ENCODE measurements around the gene TGFB3. TPM values are rescaled to one million over a fixed set of nuclear protein-coding genes. Genes with fewer than 3 reads are reported as not detected.

TGFB3 gene
- total RNA-seq, 1 experiment from 2014 or later, result 1.6 TPM

GRCh38 chr14:75991753-75992152 is 10.0 kb upstream of the TGFB3 start:
- no peak overlapping the region for H3K4me3 ChIP-seq (replicated peaks in 1 of 2; ENCODE audit: low read depth in 1 of 2, low read length in 2 of 2)
- 0 out of 4 replicates have a peak, but pooled peaks cover 0 to under 1% of the 10 kb centered on the region in 2 experiments for H3K4me1 ChIP-seq (ENCODE audit: control insufficient read depth in 1 of 2, insufficient read depth in 2 of 2, low read length in 2 of 2)
- peaks cover 0 to 16% of the 10 kb centered on the region in 2 experiments; a peak in 2 of 4 replicates for H3K36me3 ChIP-seq (ENCODE audit: control insufficient read depth in 1 of 2, insufficient read depth in 2 of 2, low read length in 2 of 2)
- ChIA-PET RAD21 (ENCODE audit: low non-redundant PET in 1 of 2, low total read pairs in 2 of 2, uncharacterized antibody in 2 of 2, unreplicated experiment in 2 of 2) (no interaction called here), POLR2A (no interaction called here), CTCF (no interaction called here)
- H2AFZ ChIP-seq (ENCODE audit: low read depth, low read length, poor library complexity, severe bottlenecking), result no peak overlapping the region
- no peaks in the 10 kb centered on the region for H3K9me2 ChIP-seq (ENCODE audit: insufficient read depth)
- H4K20me1 ChIP-seq (ENCODE audit: insufficient read depth), result no peaks in the 10 kb centered on the region
- ATAC-seq (no peak), DNase-seq (ENCODE audit: low read depth, low spot score) (no peak)
- intact Hi-C loops (cut with micrococcal nuclease), result no loop called here
- H3K9me3 ChIP-seq (ENCODE audit: control insufficient read depth in 1 of 2, insufficient read depth in 1 of 2, low read depth in 1 of 2, low read length in 2 of 2), result no peaks in the 10 kb centered on the region
- no peaks in the 10 kb centered on the region for H3K27me3 ChIP-seq (ENCODE audit: insufficient read depth, low read length)
- no peaks in the 10 kb centered on the region for H3K79me2 ChIP-seq (ENCODE audit: insufficient read depth, low read length)
- no TSS peak for BruUV-seq (replicated peaks)
- TF ChIP-seq POLR2AphosphoS5 (IDR thresholded peaks at IDR 0.05; ENCODE audit: low read depth, low read length) (no peak), RAD21 (IDR thresholded peaks at IDR 0.05; ENCODE audit: low read depth) (no peak)
- no peak overlapping the region for H3K9ac ChIP-seq (ENCODE audit: low read length)
- no peak overlapping the region for H3K27ac ChIP-seq (ENCODE audit: low read depth, low read length)
- H3K4me2 ChIP-seq (ENCODE audit: low read length), result no peak overlapping the region

GRCh38 chr14:75990297-75990696 is 8.5 kb upstream of the TGFB3 start:
- H3K9ac ChIP-seq (ENCODE audit: low read length), result no peak overlapping the region
- no peak overlapping the region for H3K4me3 ChIP-seq (replicated peaks in 1 of 2; ENCODE audit: low read depth in 1 of 2, low read length in 2 of 2)
- H3K4me1 ChIP-seq (ENCODE audit: control insufficient read depth in 1 of 2, insufficient read depth in 2 of 2, low read length in 2 of 2), result peaks cover 1 to 8% of the 10 kb centered on the region in 2 experiments; a peak in 1 of 4 replicates
- intact Hi-C loops (cut with micrococcal nuclease), result no loop called here
- H3K36me3 ChIP-seq (ENCODE audit: control insufficient read depth in 1 of 2, insufficient read depth in 2 of 2, low read length in 2 of 2), result peaks cover 0 to 9% of the 10 kb centered on the region in 2 experiments; a peak in 2 of 4 replicates
- H4K20me1 ChIP-seq (ENCODE audit: insufficient read depth), result no peaks in the 10 kb centered on the region
- ChIA-PET RAD21 (ENCODE audit: low non-redundant PET in 1 of 2, low total read pairs in 2 of 2, uncharacterized antibody in 2 of 2, unreplicated experiment in 2 of 2) (no interaction called here), CTCF (no interaction called here), POLR2A (no interaction called here)
- no peak overlapping the region for H3K4me2 ChIP-seq (ENCODE audit: low read length)
- H2AFZ ChIP-seq (ENCODE audit: low read depth, low read length, poor library complexity, severe bottlenecking), result no peak overlapping the region
- H3K9me2 ChIP-seq (ENCODE audit: insufficient read depth), result no peaks in the 10 kb centered on the region
- H3K79me2 ChIP-seq (ENCODE audit: insufficient read depth, low read length), result 0 out of 2 replicates have a peak, but pooled peaks cover 2% of the 10 kb centered on the region
- no peak for TF ChIP-seq ZBTB33 (IDR thresholded peaks at IDR 0.05; ENCODE audit: extremely low read depth, insufficient replicate concordance, low read length)
- no peak for TF ChIP-seq CTCF (IDR thresholded peaks at IDR 0.05 in 2 of 3, conservative IDR thresholded peaks at IDR 0.05 in 1 of 3; ENCODE audit: borderline replicate concordance in 1 of 3, insufficient read depth in 1 of 3, low read depth in 2 of 3, low read length in 2 of 3)
- no peak for TF ChIP-seq EZH2 (IDR thresholded peaks at IDR 0.05)
- TF ChIP-seq POLR2AphosphoS5 (IDR thresholded peaks at IDR 0.05; ENCODE audit: low read depth, low read length), result no peak
- no peak for TF ChIP-seq YY1 (IDR thresholded peaks at IDR 0.05; ENCODE audit: extremely low read depth, insufficient replicate concordance, low read depth, low read length)
- no peak for TF ChIP-seq EZH2phosphoT487 (IDR thresholded peaks at IDR 0.05; ENCODE audit: borderline replicate concordance)
- no peak for TF ChIP-seq REST (IDR thresholded peaks at IDR 0.05; ENCODE audit: low read depth)
- no peak for TF ChIP-seq POLR2A (IDR thresholded peaks at IDR 0.05; ENCODE audit: borderline replicate concordance, extremely low read depth, insufficient read depth, insufficient read length)
- H3K27ac ChIP-seq (ENCODE audit: low read depth, low read length), result no peak overlapping the region
- no peaks in the 10 kb centered on the region for H3K27me3 ChIP-seq (ENCODE audit: insufficient read depth, low read length)
- BruUV-seq (replicated peaks), result no TSS peak
- H3K9me3 ChIP-seq (ENCODE audit: control insufficient read depth in 1 of 2, insufficient read depth in 1 of 2, low read depth in 1 of 2, low read length in 2 of 2), result no peaks in the 10 kb centered on the region
- ATAC-seq, result no peak
- no peak for DNase-seq (ENCODE audit: low read depth, low spot score)
